ENCODE measurements around the gene PPEF1.

- TF ChIP-seq CTCF (conservative IDR thresholded peaks at IDR 0.05; ENCODE audit: low read depth, low read length) (no peak), POLR2A (IDR thresholded peaks at IDR 0.05; ENCODE audit: low read depth, low read length) (no peak), CEBPB (IDR thresholded peaks at IDR 0.05; ENCODE audit: low read depth, low read length) (no peak), RCOR1 (IDR thresholded peaks at IDR 0.05; ENCODE audit: insufficient replicate concordance, low read length) (no peak), SMC3 (IDR thresholded peaks at IDR 0.05; ENCODE audit: low read depth, low read length) (no peak), RAD21 (IDR thresholded peaks at IDR 0.05; ENCODE audit: low read length) (no peak), BHLHE40 (IDR thresholded peaks at IDR 0.05; ENCODE audit: low read depth, low read length) (no peak), RFX5 (IDR thresholded peaks at IDR 0.05; ENCODE audit: low read depth, low read length) (no peak), USF2 (IDR thresholded peaks at IDR 0.05; ENCODE audit: low read depth, low read length) (no peak), MAFK (IDR thresholded peaks at IDR 0.05; ENCODE audit: low read depth, low read length) (no peak), FOS (IDR thresholded peaks at IDR 0.05; ENCODE audit: low read depth, low read length) (no peak)
Measured at GRCh38 chrX:18691431-18691830, 16.0 kb upstream of the PPEF1 start.
